ENCODE measurements around the gene GRIN1. TPM values are rescaled to one million over a fixed set of nuclear protein-coding genes. Genes with fewer than 3 reads are reported as not detected.

The GRIN1 gene
- total RNA-seq, 1 experiment from 2014 or later = 2.9 TPM

DNA sequence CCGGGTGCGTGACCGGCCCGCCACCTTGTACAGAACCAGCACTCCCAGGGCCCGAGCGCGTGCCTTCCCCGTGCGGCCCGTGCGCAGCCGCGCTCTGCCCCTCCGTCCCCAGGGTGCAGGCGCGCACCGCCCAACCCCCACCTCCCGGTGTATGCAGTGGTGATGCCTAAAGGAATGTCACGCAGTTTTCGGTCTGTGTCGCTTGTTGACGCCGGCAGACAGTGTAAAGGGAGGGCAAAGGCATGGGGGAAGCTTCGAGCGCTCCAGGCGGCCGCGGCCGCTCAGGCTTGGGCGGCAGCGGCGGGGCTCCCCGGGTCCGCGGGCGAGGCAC, 29.6 kb downstream of the GRIN1 start:
- H3K23ac ChIP-seq (ENCODE audit: insufficient read length, low read depth, low read length) = no peak overlapping the region
- H3K36me3 Mint-ChIP-seq (ENCODE audit: insufficient read depth in 1 of 3, low read depth in 3 of 3) = no peaks in the 10 kb centered on the region
- H3K18ac ChIP-seq (ENCODE audit: insufficient read length, low read depth, low read length) = no peak overlapping the region
- no peak overlapping the region for H3K4ac ChIP-seq (ENCODE audit: low read depth, low read length)
- H3K23me2 ChIP-seq (ENCODE audit: insufficient read length, low read depth, low read length, poor library complexity, severe bottlenecking) = peaks cover 4% of the 10 kb centered on the region
- H3K4me1 ChIP-seq (ENCODE audit: insufficient read depth, low read length) = no peaks in the 10 kb centered on the region
- H2BK5ac ChIP-seq (ENCODE audit: insufficient read length, low read length) = no peak overlapping the region
- no peak overlapping the region for H3T11ph ChIP-seq (ENCODE audit: low read length)
- no peak overlapping the region for H3K9ac ChIP-seq (ENCODE audit: extremely low read depth, insufficient read length, low read length)
- H3K14ac ChIP-seq (ENCODE audit: insufficient read depth, low read length) = no peak overlapping the region
- H2BK20ac ChIP-seq (ENCODE audit: low read depth, low read length, poor library complexity, severe bottlenecking) = no peak overlapping the region
- no peak overlapping the region for H4K5ac ChIP-seq (ENCODE audit: insufficient read length, low read depth, low read length)
- DNase-seq = no peak
- H3K27me3 ChIP-seq (ENCODE audit: insufficient read depth, low read length) = peaks cover 37% of the 10 kb centered on the region; the same call in 1 of the 2 replicates
- no peak overlapping the region for H3K27ac Mint-ChIP-seq
- WGBS (ENCODE audit: extremely low coverage, insufficient read length, low lambda C conversion rate) = no CpG with 5 or more reads among the region's 36 CpGs
- H4K91ac ChIP-seq (ENCODE audit: insufficient read length, low read depth, low read length) = no peak overlapping the region
- H2BK120ac ChIP-seq (ENCODE audit: low read depth, low read length, poor library complexity, severe bottlenecking) = no peak overlapping the region
- no peak overlapping the region for H2AK5ac ChIP-seq (ENCODE audit: insufficient read length, low read length)
- no peak overlapping the region for H2BK12ac ChIP-seq (ENCODE audit: insufficient read length, low read depth, low read length)
- no peaks in the 10 kb centered on the region for H3K79me1 ChIP-seq (ENCODE audit: insufficient read depth, low read depth, low read length, poor library complexity, severe bottlenecking)
- no peak overlapping the region for H2AFZ ChIP-seq (ENCODE audit: low read length)
- H3K4me3 Mint-ChIP-seq = peak overlapping the region; percentile 47 to 73; a peak in 4 of 5 replicates
- no peak overlapping the region for H2BK15ac ChIP-seq (ENCODE audit: low read depth, low read length)
- H3K4me2 ChIP-seq (ENCODE audit: insufficient read depth, insufficient read length, low read length) = peak overlapping the region; percentile 68
- H3K9me3 Mint-ChIP-seq = no peaks in the 10 kb centered on the region
- TF ChIP-seq, protein P1, sequence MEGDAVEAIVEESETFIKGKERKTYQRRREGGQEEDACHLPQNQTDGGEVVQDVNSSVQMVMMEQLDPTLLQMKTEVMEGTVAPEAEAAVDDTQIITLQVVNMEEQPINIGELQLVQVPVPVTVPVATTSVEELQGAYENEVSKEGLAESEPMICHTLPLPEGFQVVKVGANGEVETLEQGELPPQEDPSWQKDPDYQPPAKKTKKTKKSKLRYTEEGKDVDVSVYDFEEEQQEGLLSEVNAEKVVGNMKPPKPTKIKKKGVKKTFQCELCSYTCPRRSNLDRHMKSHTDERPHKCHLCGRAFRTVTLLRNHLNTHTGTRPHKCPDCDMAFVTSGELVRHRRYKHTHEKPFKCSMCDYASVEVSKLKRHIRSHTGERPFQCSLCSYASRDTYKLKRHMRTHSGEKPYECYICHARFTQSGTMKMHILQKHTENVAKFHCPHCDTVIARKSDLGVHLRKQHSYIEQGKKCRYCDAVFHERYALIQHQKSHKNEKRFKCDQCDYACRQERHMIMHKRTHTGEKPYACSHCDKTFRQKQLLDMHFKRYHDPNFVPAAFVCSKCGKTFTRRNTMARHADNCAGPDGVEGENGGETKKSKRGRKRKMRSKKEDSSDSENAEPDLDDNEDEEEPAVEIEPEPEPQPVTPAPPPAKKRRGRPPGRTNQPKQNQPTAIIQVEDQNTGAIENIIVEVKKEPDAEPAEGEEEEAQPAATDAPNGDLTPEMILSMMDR (conservative IDR thresholded peaks at IDR 0.05) = no peak
- H4K20me1 ChIP-seq (ENCODE audit: control insufficient read depth, insufficient read depth, insufficient read length) = no peaks in the 10 kb centered on the region
- no peak overlapping the region for H3K27ac ChIP-seq (ENCODE audit: insufficient read length, low read depth, low read length)
- no peaks in the 10 kb centered on the region for H3K9me3 ChIP-seq (ENCODE audit: control insufficient read depth, low read depth, low read length)
- H4K8ac ChIP-seq (replicated peaks; ENCODE audit: insufficient read length, low read depth, low read length) = no peak overlapping the region
- no peaks in the 10 kb centered on the region for H3K79me2 ChIP-seq (ENCODE audit: insufficient read depth, low read length)
- peaks cover 91% of the 10 kb centered on the region for H3K27me3 Mint-ChIP-seq (ENCODE audit: low read depth)
- H3K56ac ChIP-seq (ENCODE audit: insufficient read length, low read depth, low read length) = no peak overlapping the region
- peaks cover 3 to 7% of the 10 kb centered on the region in 2 experiments for H3K4me1 Mint-ChIP-seq

Data from H9 (cell line).